PC-3 (cell line): ENCODE results near the gene DCHS1.

Experiments used
- EZH2 ChIP-seq: fragments of 300-600 bp; sonication (generic); IDR thresholded peaks from one replicate; pipeline ENCODE4 v1.6.1; 2017; ENCODE audit warnings: antibody characterized with exemption, mild to moderate bottlenecking, low read length; ENCODE audit not compliant: unreplicated experiment
- EZH2phosphoT487 ChIP-seq: fragments of 300-600 bp; sonication (generic); IDR thresholded peaks from 2 replicates; pipeline ENCODE4 v1.6.1; 2018; ENCODE audit warnings: mild to moderate bottlenecking, antibody characterized with exemption, low read length, borderline replicate concordance
- TF ChIP-seq, protein P1 (sequence below): fragments of 300-600 bp; sonication (generic); conservative IDR thresholded peaks from 2 replicates; pipeline ENCODE4 v1.5.1; 2017; ENCODE audit warnings: antibody characterized with exemption, low read depth, mild to moderate bottlenecking, low read length

DNA sequence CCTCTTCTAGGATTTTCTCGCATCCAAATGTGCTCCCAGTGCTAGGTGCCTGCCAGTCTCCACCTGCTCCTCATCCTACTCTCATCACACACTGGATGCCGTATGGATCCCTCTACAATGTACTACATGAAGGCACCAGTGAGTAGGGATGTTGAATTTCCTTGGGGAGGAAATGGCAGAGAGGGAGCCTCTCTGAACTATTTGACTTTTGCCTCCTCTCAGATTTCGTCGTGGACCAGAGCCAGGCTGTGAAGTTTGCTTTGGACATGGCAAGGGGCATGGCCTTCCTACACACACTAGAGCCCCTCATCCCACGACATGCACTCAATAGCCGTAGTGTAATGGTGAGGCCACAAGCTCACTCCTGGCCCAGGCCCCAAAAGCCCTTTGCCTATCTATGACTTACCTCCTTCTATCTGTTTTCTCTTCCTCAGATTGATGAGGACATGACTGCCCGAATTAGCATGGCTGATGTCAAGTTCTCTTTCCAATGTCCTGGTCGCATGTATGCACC lies 46.0 kb downstream of the DCHS1 start:
- TF ChIP-seq, protein P1, sequence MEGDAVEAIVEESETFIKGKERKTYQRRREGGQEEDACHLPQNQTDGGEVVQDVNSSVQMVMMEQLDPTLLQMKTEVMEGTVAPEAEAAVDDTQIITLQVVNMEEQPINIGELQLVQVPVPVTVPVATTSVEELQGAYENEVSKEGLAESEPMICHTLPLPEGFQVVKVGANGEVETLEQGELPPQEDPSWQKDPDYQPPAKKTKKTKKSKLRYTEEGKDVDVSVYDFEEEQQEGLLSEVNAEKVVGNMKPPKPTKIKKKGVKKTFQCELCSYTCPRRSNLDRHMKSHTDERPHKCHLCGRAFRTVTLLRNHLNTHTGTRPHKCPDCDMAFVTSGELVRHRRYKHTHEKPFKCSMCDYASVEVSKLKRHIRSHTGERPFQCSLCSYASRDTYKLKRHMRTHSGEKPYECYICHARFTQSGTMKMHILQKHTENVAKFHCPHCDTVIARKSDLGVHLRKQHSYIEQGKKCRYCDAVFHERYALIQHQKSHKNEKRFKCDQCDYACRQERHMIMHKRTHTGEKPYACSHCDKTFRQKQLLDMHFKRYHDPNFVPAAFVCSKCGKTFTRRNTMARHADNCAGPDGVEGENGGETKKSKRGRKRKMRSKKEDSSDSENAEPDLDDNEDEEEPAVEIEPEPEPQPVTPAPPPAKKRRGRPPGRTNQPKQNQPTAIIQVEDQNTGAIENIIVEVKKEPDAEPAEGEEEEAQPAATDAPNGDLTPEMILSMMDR, result no peak
- no peak for TF ChIP-seq EZH2phosphoT487
- TF ChIP-seq EZH2, result no peak
